HepG2 (cell line): ENCODE results near the gene UNC5A. TPM values are rescaled to one million over a fixed set of nuclear protein-coding genes. Genes with fewer than 3 reads are reported as not detected.

ENCODE experiments used
- ETV5 ChIP-seq: IDR thresholded peaks from 2 replicates; pipeline ENCODE4 v1.6.1; 2018; ENCODE audit warnings: missing biosample characterization, missing genetic modification reagents, inconsistent platforms, borderline replicate concordance
- FOSL1 ChIP-seq: sonication (generic); formaldehyde crosslinking; IDR thresholded peaks from 2 replicates; pipeline ENCODE4 v1.9.0; 2021; ENCODE audit warnings: missing genetic modification reagents, borderline replicate concordance
- HCFC1 ChIP-seq: fragments of 150-350 bp; IDR thresholded peaks from 2 replicates; pipeline ENCODE4 v1.6.1; 2014; ENCODE audit warnings: low read depth, low read length
- HNF4A ChIP-seq: sonication (generic); formaldehyde crosslinking; IDR thresholded peaks from 2 replicates; pipeline ENCODE4 v1.4.0; 2020; ENCODE audit warnings: missing genetic modification reagents
- NR3C1 ChIP-seq: sonication (generic); formaldehyde crosslinking; IDR thresholded peaks from 2 replicates; pipeline ENCODE4 v1.4.0; 2020; ENCODE audit warnings: missing genetic modification reagents
- RBAK ChIP-seq: sonication (generic); formaldehyde crosslinking; IDR thresholded peaks from 2 replicates; pipeline ENCODE4 v1.5.1; 2020; ENCODE audit warnings: mild to moderate bottlenecking, missing genetic modification reagents
- RORA ChIP-seq: sonication (generic); formaldehyde crosslinking; IDR thresholded peaks from 2 replicates; pipeline ENCODE4 v1.5.0; 2020; ENCODE audit warnings: mild to moderate bottlenecking, missing genetic modification reagents, moderate library complexity
- RXRB ChIP-seq: IDR thresholded peaks from 2 replicates; pipeline ENCODE4 v1.6.1; 2016; ENCODE audit warnings: borderline replicate concordance, missing genetic modification reagents, missing compliant biosample characterization
- SIX1 ChIP-seq: sonication (generic); formaldehyde crosslinking; IDR thresholded peaks from 2 replicates; pipeline ENCODE4 v1.4.0; 2020; ENCODE audit warnings: missing genetic modification reagents, borderline replicate concordance
- SOX6 ChIP-seq, 2 experiments: fragments of 450-650 bp in 1 of 2; sonication (generic) in 1 of 2; formaldehyde crosslinking in 1 of 2; IDR thresholded peaks; 2 replicates each; pipeline versions ENCODE4 v1.4.0 to v1.6.1; 2017 to 2020; ENCODE audit warnings: antibody characterized with exemption in 1 of 2, mild to moderate bottlenecking in 1 of 2, missing genetic modification reagents in 1 of 2
- polyA plus RNA-seq, 8 experiments: library from polyadenylated mRNA; depleted of rRNA in 3 of 8; stranded (reverse) in 7 of 8; unstranded in 1 of 8; fragments of >200 nt; fragmentation: Illumina TruSeq in 4 of 8; extraction: Trizol in 4 of 8; gene quantifications; 2 replicates each; pipeline versions ENCODE4 v1.2.1 to v1.2.3, GENCODE V29; 2011 to 2016; ENCODE audit warnings: low read depth in 4 of 8, missing spikeins in 1 of 8, mixed read lengths in 1 of 8; ENCODE audit not compliant: insufficient read depth in 1 of 8
- total RNA-seq, 5 experiments: library from RNA; depleted of rRNA; stranded (reverse); fragments of >200 nt; fragmentation: Illumina TruSeq; extraction: Trizol; gene quantifications; 2 replicates each; pipeline ENCODE4 v1.2.3, GENCODE V29; 2016; ENCODE audit warnings: low read depth in 1 of 5
- TF ChIP-seq, protein P1 (sequence below): sonication (generic); formaldehyde crosslinking; conservative IDR thresholded peaks from 2 replicates; pipeline ENCODE4 v1.8.0; 2022; ENCODE audit warnings: missing genetic modification reagents
- TF ChIP-seq, protein P2 (sequence below): IDR thresholded peaks from 2 replicates; pipeline ENCODE4 v1.6.1; 2018; ENCODE audit warnings: missing genetic modification reagents
- TF ChIP-seq, protein P3 (sequence below): sonication (generic); formaldehyde crosslinking; IDR thresholded peaks from 2 replicates; pipeline ENCODE4 v1.9.0; 2022; ENCODE audit warnings: missing genetic modification reagents, mild to moderate bottlenecking, borderline replicate concordance
- TF ChIP-seq, protein P4 (sequence below): sonication (generic); formaldehyde crosslinking; IDR thresholded peaks from 2 replicates; pipeline ENCODE4 v1.9.0; 2021; ENCODE audit warnings: mild to moderate bottlenecking, missing genetic modification reagents
- TF ChIP-seq, protein P5 (sequence below): IDR thresholded peaks from 2 replicates; pipeline ENCODE4 v1.6.1; 2016; ENCODE audit warnings: missing biosample characterization, missing genetic modification reagents, low read depth

Gene UNC5A
- total and polyA plus RNA-seq, 2 of the 13 experiments (the other 11 are each of a cell fraction or from before 2014, with no cell fraction given): not detected

DNA sequence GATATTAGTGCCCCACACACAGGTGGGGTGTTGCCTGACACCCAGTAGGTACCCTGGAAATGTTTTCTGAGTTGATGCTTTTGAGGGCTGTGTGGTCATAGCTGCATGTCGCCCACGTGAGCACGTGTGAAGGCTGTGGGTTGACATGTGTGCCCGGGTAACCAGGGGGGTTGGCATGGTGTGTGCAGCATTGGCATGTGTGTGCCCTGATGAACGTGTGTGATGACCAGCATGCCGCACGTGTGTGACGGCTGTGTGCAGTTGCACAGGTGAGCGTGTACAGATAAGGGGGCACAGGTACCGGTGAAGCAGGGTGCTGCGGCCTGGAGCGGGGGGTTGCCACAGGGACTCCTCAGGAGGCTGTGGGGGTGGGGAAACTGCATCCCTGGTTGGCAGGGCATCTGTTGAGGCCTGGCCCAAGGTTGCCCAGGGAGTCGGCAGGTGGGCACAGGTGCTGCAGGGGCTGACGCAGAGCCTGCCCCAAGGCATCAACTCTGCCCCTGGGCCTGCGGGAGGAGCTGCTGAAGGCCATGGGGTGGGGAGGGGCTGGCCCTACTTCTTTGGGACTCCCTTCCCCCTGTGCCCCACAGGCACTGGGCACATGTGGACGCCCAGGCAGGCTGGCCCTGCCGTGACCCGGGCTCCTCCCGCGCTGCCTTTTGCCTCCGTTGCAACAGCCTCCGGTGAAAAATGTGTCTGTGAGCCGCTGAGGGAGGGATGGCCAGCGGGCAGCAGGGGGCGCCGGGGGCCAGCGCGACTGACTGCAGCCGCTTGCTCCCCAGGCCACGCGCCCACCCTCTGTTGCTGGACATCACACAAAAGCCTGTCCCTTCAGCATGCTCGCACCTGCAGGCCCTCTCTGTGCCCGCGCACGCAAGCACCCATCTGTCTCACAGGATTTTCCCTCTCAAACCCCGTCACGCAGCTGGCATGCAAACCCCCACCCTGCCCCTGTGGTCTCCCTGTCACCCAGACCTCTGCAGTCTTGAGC, 2.2 kb downstream of the UNC5A start (continued):
- TF ChIP-seq, protein P1, sequence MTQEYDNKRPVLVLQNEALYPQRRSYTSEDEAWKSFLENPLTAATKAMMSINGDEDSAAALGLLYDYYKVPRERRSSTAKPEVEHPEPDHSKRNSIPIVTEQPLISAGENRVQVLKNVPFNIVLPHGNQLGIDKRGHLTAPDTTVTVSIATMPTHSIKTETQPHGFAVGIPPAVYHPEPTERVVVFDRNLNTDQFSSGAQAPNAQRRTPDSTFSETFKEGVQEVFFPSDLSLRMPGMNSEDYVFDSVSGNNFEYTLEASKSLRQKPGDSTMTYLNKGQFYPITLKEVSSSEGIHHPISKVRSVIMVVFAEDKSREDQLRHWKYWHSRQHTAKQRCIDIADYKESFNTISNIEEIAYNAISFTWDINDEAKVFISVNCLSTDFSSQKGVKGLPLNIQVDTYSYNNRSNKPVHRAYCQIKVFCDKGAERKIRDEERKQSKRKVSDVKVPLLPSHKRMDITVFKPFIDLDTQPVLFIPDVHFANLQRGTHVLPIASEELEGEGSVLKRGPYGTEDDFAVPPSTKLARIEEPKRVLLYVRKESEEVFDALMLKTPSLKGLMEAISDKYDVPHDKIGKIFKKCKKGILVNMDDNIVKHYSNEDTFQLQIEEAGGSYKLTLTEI (CRISPR knock-in tag): no peak
- TF ChIP-seq HNF4A (CRISPR knock-in tag): no peak
- TF ChIP-seq, protein P2, sequence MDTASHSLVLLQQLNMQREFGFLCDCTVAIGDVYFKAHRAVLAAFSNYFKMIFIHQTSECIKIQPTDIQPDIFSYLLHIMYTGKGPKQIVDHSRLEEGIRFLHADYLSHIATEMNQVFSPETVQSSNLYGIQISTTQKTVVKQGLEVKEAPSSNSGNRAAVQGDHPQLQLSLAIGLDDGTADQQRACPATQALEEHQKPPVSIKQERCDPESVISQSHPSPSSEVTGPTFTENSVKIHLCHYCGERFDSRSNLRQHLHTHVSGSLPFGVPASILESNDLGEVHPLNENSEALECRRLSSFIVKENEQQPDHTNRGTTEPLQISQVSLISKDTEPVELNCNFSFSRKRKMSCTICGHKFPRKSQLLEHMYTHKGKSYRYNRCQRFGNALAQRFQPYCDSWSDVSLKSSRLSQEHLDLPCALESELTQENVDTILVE: no peak
- no peak for TF ChIP-seq SIX1
- no peak for TF ChIP-seq ETV5 (CRISPR knock-in tag)
- TF ChIP-seq SOX6 (IDR thresholded peaks at IDR 0.05): no peak
- TF ChIP-seq SOX6 (CRISPR knock-in tag; IDR thresholded peaks at IDR 0.05): 0 out of 2 replicates have a peak, but pooled peaks have one; percentile 15
- TF ChIP-seq HCFC1: no peak
- no peak for TF ChIP-seq NR3C1 (CRISPR knock-in tag)
- TF ChIP-seq, protein P3, sequence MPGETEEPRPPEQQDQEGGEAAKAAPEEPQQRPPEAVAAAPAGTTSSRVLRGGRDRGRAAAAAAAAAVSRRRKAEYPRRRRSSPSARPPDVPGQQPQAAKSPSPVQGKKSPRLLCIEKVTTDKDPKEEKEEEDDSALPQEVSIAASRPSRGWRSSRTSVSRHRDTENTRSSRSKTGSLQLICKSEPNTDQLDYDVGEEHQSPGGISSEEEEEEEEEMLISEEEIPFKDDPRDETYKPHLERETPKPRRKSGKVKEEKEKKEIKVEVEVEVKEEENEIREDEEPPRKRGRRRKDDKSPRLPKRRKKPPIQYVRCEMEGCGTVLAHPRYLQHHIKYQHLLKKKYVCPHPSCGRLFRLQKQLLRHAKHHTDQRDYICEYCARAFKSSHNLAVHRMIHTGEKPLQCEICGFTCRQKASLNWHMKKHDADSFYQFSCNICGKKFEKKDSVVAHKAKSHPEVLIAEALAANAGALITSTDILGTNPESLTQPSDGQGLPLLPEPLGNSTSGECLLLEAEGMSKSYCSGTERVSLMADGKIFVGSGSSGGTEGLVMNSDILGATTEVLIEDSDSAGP (CRISPR knock-in tag): peak; percentile 21; the same call in 1 of the 2 replicates
- TF ChIP-seq, protein P4, sequence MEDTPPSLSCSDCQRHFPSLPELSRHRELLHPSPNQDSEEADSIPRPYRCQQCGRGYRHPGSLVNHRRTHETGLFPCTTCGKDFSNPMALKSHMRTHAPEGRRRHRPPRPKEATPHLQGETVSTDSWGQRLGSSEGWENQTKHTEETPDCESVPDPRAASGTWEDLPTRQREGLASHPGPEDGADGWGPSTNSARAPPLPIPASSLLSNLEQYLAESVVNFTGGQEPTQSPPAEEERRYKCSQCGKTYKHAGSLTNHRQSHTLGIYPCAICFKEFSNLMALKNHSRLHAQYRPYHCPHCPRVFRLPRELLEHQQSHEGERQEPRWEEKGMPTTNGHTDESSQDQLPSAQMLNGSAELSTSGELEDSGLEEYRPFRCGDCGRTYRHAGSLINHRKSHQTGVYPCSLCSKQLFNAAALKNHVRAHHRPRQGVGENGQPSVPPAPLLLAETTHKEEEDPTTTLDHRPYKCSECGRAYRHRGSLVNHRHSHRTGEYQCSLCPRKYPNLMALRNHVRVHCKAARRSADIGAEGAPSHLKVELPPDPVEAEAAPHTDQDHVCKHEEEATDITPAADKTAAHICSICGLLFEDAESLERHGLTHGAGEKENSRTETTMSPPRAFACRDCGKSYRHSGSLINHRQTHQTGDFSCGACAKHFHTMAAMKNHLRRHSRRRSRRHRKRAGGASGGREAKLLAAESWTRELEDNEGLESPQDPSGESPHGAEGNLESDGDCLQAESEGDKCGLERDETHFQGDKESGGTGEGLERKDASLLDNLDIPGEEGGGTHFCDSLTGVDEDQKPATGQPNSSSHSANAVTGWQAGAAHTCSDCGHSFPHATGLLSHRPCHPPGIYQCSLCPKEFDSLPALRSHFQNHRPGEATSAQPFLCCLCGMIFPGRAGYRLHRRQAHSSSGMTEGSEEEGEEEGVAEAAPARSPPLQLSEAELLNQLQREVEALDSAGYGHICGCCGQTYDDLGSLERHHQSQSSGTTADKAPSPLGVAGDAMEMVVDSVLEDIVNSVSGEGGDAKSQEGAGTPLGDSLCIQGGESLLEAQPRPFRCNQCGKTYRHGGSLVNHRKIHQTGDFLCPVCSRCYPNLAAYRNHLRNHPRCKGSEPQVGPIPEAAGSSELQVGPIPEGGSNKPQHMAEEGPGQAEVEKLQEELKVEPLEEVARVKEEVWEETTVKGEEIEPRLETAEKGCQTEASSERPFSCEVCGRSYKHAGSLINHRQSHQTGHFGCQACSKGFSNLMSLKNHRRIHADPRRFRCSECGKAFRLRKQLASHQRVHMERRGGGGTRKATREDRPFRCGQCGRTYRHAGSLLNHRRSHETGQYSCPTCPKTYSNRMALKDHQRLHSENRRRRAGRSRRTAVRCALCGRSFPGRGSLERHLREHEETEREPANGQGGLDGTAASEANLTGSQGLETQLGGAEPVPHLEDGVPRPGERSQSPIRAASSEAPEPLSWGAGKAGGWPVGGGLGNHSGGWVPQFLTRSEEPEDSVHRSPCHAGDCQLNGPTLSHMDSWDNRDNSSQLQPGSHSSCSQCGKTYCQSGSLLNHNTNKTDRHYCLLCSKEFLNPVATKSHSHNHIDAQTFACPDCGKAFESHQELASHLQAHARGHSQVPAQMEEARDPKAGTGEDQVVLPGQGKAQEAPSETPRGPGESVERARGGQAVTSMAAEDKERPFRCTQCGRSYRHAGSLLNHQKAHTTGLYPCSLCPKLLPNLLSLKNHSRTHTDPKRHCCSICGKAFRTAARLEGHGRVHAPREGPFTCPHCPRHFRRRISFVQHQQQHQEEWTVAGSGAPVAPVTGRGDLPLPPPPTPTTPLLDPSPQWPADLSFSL: no peak
- TF ChIP-seq, protein P5, sequence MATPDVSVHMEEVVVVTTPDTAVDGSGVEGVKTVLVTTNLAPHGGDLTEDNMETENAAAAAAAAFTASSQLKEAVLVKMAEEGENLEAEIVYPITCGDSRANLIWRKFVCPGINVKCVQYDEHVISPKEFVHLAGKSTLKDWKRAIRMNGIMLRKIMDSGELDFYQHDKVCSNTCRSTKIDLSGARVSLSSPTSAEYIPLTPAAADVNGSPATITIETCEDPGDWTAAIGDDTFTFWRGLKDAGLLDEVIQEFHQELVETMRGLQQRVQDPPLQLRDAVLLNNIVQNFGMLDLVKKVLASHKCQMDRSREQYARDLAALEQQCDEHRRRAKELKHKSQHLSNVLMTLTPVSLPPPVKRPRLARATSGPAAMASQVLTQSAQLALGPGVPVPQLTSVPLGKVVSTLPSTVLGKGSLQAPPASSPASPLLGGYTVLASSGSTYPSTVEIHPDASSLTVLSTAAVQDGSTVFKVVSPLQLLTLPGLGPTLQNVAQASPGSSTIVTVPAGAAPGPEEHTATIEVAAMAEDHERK (CRISPR knock-in tag): no peak
- no peak for TF ChIP-seq RXRB
- no peak for TF ChIP-seq RORA (CRISPR knock-in tag)
- no peak for TF ChIP-seq FOSL1
- TF ChIP-seq RBAK (CRISPR knock-in tag): no peak
